Measurements from ENCODE around the gene CCN2.

The CCN2 gene, protein sequence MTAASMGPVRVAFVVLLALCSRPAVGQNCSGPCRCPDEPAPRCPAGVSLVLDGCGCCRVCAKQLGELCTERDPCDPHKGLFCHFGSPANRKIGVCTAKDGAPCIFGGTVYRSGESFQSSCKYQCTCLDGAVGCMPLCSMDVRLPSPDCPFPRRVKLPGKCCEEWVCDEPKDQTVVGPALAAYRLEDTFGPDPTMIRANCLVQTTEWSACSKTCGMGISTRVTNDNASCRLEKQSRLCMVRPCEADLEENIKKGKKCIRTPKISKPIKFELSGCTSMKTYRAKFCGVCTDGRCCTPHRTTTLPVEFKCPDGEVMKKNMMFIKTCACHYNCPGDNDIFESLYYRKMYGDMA

GRCh38 chr6:131950767-131951575, at the start of gene CCN2:
Gene CCN2 (minus strand): TSS chr6:131951372. CDS start chr6:131951172, 200 bp downstream.
- no peak for DNase-seq (ENCODE audit: low read depth in 2 of 2)

GRCh38 chr6:132000296-132000695, 49.1 kb upstream of the CCN2 start:
- DNase-seq (ENCODE audit: low read depth in 2 of 2) = no peak

DNA sequence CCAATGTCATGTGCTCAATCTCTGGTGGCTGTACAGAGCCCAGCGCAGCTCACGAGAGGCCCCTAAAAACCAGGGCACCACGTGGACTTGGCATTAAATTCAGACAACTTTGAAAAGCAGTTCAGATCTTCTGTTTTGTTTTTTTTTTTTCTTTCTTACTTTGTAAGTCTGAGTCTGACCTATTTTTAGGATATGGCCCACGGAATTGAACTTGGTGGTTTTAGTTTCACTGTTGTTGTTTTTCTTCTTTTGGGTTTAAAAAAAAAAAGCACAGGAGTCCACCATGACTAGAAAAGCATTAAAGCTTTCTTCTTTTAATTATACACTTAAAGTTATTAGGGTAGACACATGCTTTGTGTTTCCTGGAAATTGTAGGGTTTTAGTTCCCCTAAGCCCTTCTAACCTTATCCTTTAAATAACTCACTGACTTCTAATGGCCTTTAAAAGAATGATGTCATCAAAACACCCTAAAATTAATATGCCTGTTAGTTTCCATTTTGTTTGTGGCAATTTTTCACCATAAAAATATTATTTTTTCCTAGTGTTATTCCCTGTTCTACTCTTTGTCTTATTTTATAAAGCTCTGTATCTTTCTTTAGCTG, 48.5 kb upstream of the CCN2 start:
- DNase-seq (ENCODE audit: low read depth in 2 of 2) = no peak

DNA sequence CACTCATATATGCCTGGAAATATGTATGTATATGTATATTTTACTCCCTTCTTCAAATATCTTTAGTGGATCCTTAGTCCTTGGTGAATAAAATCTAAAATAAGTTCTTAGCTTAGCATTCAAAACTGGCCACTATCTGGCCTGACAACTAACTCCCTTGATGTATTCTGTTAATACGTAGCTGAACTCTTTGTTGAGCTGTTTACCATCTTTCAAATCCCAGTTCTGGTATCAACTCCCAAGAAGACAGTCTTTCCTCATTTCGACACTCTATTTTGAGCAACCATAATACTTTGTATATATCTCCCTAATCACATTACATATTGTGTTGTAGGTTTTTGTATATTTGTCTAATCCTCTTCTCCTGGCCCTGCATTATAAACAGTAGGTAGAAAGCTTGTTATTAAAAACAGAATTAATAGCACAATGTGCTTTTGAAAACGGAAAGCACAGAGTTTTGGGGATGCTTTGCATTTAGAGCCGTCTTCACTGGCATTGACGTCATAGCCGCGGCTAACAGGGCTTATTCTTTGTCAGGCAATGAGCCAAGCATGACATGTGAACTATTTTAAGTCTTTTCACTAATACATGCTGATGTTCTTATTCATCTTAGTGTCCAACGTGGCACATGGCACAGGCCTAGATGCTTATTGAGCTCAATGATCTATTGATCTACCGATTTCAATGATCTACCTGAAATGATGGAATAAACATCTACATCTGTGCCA, 47.2 kb upstream of the CCN2 start:
- DNase-seq (ENCODE audit: low read depth in 2 of 2) = no peak

DNA sequence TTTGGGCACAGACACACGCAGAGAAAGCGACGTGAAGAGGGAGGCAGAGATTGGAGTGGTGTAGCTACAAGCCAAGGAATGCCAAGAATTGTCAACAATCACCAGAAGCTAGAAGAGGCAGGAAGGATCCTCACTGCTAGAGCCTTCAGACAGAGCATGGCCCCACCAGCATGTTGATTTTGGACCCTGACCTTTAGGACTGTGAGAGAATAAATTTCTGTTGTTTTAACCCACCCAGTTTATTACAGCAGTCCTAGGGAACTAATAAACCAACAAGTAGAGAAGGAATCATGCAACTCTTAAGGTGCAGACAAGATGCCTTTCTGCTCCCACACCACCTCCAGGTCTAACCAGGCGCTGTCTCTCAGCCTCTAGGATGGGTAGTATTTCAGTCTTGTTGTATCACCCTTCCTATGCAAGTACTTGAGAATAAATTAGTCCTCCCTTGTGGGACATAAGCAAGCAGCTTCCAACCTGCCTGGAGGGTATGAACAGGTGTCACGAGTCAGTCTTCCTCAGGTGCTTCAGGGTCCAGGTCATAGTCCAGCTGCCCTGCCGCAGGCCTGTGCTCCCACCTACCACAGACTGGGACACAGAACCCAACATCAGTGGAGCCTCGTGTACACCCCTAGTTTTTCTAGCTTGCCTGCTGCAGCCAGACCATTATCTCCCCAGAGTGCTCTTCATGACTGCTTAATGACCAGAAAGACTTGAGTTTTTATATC, 46.4 kb upstream of the CCN2 start:
- no peak for DNase-seq (ENCODE audit: low read depth in 2 of 2)

DNA sequence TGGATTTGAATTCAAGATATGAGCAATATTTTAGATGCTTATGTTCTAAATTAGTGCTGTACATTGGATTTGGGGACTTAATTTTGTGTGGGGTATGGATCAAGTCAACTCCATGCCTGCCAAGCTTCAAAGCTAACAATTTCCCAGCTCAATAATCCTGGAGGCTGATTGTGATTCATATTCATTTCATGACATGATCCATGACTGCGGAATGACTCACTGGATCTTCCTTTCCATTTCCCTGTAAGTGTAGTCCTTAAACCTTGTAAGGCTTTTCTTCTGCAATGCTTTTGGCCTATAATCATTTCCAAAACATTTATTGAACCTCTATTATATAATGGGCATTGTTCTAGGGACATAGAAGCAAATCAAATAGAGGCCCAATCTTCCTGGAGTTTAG, 44.7 kb upstream of the CCN2 start:
- DNase-seq (ENCODE audit: low read depth in 2 of 2) = no peak

GRCh38 chr6:131992557-131992956, 41.4 kb upstream of the CCN2 start:
- DNase-seq (ENCODE audit: low read depth in 2 of 2) = no peak

DNA sequence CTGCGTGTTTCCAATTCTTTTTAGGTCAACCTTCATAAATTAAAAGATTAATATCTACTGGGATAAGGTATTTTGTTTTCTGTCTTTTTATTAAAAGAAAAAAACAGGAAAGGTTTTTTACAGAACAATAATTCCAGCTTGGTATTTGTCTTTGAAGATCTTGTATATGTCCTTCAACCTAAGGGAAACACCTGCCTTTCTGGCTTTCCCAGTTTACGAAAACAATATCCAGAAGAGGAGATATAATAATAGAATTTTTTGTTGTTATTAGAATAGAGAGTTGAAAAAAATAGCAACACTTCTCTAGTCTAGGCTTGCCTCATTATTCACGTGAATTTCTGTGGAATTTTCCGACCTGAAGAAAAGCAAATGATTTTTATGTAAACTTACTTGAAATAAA, 37.9 kb upstream of the CCN2 start:
- DNase-seq (ENCODE audit: low read depth in 2 of 2) = no peak

GRCh38 chr6:131982740-131983259, 31.6 kb upstream of the CCN2 start:
- DNase-seq (ENCODE audit: low read depth in 2 of 2) = no peak

DNA sequence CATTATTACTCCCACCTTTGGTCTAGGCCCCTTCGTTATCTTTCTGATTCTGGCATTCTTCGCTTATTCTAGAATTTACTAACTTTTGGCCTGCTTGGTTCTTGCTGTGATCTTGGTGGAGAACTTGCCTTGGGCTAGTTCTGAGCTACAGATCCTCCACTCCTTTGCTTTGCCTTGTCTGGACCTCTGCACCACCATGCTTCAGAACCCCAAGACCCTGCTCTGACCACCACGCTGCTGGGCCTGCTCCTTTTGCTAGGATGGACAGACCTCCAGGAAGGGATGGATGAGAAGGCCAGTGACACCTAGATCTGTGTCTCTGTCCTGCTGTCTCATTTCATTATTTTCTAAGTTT, 30.4 kb upstream of the CCN2 start:
- DNase-seq (ENCODE audit: low read depth in 2 of 2) = no peak

DNA sequence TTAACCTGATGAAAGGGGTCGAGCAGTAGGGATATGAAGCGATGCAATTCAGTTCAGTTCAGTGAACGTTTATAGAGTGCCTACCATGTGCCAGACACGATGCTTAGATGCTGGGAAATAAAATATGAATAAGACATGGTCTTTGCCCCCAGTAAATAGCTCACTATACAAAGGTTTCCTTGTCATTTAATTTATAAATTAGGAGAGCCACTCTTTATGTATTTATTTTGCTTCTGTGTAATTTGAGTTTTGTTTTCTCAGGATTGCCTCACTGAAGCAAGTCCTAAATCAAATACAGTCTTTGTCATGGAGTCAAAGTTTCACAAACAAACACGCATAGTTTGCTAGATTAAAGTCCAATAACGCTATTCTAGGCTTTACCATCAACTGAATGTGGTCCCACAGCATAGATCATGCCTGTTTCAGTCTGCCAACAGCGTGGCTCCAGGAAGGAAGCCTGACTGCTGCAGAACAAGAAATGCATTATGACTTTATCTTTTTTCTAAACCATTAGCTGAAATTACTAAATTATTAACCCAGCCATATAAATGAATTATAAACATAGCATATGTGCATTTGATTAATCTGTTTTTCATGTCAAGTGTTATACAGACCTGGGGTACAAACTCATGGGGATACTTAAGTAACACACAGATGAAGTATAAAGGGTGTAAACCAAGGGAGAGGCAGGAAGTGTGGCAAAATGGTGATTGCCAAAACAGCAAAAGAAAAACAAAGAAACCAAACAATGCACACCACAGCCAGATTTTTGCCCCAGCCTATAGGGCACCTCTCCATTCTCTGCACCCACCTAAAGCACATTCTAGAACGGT, 29.8 kb upstream of the CCN2 start:
- no peak for DNase-seq (ENCODE audit: low read depth in 2 of 2)

GRCh38 chr6:131980338-131980790, 29.2 kb upstream of the CCN2 start:
- no peak for DNase-seq (ENCODE audit: low read depth in 2 of 2)

DNA sequence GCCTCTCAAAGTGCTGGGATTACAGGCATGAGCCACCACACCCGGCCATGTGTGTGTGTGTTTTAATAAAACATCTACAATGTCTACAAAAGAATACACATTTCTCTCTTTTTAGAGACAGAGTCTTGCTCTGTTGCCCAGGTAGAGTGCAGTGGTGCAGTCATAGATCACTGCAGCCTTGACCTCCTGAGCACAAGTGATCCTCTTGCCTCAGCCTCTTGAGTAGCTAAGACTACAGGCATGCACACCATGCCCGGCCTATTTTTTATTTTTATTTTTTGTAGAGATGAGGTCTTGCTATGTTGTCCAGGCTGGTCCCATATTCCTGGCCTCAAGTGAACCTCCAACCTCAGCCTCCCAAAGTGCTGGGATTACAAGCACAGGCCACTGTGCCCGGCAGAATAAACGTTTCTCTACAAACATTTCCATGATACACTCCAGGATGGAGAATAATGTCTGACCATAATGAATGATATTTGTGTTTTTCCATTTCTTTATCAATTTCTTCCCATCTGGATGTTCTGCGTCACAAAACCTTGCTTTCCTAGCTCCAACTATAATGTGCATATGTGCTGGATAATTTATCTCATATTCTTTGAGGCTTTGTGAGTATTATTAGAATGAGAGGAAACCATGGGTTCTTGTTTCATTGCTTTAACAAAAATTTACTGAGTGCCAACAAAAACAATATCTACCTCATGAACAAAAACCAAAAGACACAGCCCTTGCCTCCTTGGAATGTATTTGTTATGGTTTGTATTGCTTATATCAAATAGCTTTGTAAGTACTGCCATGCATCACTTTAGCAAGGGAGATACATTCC, 28.6 kb upstream of the CCN2 start:
- DNase-seq (ENCODE audit: low read depth in 2 of 2) = no peak

DNA sequence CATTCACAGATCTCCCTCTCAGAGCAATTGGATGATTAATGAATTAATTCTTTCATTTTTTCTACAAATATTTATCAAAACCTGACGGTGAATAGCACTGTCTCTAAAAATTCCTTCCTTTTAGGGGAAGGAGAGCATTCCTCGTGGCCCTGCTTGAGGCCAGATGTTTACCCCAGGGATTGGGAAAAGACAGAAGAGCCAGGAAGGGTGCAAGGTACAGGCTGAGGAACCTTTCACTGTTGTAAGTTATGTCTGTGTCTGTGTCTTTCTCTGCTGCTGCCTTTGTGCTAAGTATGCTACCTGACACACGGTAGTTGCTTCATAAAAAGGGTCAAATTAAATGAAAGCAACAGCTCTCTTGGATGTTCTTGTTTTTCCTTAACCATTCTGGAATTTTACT, 27.4 kb upstream of the CCN2 start:
- DNase-seq (ENCODE audit: low read depth in 2 of 2) = no peak

DNA sequence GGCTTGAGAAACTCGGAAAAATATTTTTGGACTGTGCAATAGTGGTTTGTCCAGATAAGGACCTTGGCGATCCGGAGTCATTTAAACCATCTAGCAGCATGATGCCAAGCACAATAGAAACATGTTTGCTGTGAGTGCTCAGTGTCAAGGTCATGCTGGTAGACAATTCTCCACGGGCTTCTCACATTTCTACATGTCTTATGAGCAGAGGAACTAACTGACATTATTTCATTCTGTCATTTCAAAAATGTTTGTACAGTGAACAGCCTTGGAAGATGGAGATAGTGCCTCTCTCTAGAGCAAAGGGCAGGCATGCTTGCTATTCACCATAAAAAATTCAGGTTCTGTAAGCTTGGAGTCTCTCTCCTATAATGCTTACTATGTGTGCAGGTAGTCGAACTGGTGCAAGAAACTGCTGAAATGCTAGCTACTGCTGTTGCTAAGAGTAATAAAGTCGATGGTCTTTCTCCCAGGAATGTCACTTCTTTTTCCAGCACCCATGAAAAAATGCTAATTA, 25.4 kb upstream of the CCN2 start:
- DNase-seq (ENCODE audit: low read depth in 2 of 2) = no peak

GRCh38 chr6:131972741-131973140, 21.6 kb upstream of the CCN2 start:
- DNase-seq (ENCODE audit: low read depth in 2 of 2) = no peak

DNA sequence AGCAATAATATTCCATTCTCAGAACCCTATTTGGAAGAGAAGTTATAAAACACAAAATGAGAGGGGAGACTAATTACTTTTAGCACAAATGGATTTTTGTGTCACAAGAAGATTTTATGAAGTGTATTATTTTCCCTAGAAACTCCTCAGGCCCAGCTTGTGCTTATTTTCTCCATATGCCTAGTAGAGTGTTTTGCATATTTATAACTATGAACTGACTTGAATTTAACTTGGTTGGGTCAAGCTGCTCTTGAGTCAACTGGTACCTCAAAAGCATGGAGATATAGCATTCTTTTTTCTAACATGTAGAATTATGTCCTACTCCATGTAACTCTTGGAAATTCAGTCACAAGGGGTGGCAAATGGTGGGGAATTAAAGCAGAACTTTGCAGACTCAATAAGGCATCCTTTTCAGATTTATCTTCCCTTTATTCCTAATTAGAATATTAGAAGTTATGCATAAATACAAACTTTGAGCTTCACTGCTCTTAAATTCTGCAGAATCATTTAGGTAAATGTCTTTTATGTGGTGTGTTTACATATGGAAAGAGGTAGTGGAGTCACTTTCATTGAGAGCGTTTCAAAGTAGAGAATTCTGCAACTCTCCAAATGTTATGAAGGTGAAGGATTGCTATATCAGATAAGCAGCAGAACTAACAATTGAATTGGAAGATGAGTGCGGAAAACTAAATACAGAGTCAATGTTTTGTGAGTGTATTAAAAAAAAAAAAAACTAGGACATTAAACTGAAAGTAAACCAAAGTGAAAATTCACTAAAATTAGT, 19.1 kb upstream of the CCN2 start:
- DNase-seq (ENCODE audit: low read depth in 2 of 2) = no peak

GRCh38 chr6:131968656-131969055, 17.5 kb upstream of the CCN2 start:
- DNase-seq (ENCODE audit: low read depth in 2 of 2) = no peak
